D721Med (cell line): ENCODE results near the gene ADD2.

Source experiments
- DNase-seq: peaks from one replicate; pipeline ENCODE4 v3.0.0; 2011; ENCODE audit warnings: low spot score; ENCODE audit not compliant: insufficient read length
- FAIRE-seq: peaks from 2 replicates; lab custom pipeline; 2011; peaks lifted over from hg19 to GRCh38; lab: Jason Lieb, UNC
- TF ChIP-seq, protein P1 (sequence below): IDR thresholded peaks from 2 replicates; pipeline ENCODE4 v1.5.1; 2012; ENCODE audit warnings: mild to moderate bottlenecking, control low read depth; ENCODE audit not compliant: insufficient read depth; ENCODE audit errors: missing control alignments

Gene ADD2

DNA sequence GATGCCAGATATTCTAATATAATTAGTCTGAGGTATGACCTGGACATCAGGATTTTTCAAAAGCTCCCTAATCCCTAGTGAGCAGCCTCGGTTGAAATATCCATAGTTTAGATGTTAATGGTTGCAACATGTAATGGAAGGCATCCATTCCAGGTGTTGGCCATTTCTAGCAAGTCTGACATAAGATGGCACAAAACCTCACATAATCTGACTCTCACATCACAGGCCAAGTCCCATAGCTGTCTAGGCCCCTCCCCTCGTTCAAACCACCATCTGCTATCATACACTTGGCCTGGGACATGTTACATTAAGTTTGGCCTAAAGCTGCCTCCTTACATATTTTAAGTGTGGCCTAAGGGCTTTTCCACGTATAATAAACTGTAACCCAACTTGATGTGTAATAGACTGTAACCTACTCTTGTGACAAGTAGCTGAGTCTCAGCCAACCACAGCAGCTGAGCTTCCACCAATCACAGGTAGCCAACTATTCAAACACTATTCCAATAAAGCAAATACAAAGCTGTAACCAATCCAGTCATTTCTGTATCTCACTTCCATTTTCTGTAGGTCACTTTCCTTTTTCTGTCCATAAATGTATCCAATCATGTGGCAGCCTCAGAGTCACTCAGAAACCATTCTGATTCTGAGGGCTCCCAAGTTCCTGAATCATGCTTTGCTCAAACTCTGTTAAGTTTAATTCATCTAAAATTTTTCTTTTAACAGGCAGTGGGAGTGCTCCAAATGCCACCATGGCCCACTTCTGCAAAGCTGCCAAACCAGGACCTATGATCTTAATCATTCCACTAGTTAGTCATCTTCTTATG lies 59.4 kb downstream of the ADD2 start:
- DNase-seq (no peak), FAIRE-seq (no peak)
- TF ChIP-seq, protein P1, sequence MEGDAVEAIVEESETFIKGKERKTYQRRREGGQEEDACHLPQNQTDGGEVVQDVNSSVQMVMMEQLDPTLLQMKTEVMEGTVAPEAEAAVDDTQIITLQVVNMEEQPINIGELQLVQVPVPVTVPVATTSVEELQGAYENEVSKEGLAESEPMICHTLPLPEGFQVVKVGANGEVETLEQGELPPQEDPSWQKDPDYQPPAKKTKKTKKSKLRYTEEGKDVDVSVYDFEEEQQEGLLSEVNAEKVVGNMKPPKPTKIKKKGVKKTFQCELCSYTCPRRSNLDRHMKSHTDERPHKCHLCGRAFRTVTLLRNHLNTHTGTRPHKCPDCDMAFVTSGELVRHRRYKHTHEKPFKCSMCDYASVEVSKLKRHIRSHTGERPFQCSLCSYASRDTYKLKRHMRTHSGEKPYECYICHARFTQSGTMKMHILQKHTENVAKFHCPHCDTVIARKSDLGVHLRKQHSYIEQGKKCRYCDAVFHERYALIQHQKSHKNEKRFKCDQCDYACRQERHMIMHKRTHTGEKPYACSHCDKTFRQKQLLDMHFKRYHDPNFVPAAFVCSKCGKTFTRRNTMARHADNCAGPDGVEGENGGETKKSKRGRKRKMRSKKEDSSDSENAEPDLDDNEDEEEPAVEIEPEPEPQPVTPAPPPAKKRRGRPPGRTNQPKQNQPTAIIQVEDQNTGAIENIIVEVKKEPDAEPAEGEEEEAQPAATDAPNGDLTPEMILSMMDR, result no peak

DNA sequence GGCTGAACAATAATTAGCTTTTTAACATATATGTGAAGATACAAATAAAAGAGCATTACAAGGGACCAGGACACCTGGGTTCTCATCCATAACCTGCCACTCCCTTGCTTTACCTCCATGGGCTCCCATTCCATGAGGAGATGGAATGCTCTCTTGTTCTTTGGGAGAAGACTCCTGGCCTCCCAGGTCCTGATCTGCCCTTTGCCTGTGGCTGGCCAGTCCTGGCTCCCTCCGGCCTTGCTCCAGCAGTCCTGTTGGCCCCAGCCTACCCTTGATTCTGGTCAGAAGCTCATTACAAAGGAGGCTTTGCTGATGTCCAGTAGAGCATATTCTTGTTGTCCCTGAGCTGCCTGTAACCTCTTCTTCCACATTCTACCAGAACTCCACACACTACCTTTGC lies 60.3 kb downstream of the ADD2 start:
- TF ChIP-seq, protein P1, result no peak
- DNase-seq, result no peak
- FAIRE-seq, result no peak

DNA sequence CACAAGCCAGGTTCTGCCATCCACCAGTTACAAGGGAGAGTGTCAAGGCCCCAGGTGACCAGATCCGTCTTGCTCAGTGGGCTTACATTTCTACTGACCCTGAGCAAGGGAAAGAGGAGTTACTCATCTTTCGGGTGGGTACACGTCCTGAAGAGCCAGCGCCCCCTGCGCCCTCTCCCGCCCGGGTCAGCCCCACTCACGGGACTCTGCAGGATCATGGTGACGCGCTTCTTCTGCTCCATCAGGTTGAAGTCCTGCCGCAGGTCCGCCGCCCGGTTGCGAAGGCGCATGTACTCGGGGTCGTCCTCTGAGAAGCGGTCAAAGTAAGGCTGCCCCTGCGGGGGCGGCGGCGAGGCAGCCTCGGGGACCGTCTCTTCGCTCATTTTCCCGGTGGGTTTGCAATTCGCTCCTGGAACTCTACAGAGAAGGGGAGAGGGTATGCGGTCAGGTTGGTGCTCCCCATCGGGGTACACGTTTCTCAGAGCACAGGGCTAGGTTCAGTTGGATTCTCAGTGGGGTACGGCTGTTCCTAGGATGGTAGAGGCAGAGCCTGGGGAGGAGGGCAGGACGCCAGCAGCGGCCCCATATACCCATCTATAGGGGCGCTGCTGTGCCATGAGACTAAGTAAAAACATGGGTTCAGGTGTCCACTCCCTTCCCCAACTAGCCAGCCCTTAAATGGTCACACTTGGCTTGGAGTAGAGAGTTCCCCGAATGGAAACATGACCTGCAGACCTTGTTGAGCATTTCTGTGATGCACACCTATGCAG lies 61.8 kb downstream of the ADD2 start:
- DNase-seq (no peak), FAIRE-seq (no peak)
- TF ChIP-seq, protein P1, result no peak

DNA sequence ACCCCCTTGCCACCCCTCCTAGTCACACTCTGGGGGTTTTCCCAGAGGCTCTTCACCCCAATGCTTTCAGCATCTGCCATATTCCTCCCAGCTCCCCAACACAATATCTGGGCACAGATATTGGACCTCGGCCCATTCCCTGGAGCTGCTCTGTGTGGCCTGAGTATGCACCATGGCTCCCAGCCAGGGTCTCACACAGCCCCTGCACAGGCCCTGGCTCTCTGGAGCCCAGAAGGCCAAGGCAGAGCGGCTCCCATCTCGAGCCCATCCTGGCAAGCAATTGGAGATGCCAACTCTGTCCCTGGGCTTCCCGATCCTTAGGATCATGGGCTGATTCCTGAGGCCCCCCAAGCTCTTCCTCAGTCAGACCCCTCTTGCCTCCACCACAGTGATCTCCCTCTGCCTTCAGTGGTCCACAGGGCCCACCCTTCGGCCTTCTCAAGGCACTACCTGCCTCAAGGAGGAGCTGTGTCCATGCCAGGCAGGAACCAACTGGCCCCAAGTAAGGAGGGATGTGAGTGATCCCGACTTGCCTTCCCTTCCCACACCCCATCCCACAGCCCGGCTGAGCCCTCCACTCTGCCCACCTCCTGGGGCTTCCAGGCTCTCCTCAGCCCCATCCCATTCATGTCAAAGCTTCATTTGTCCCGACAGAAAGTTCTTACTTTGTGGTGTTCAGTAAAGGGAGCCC lies 62.7 kb downstream of the ADD2 start:
- FAIRE-seq, result no peak
- TF ChIP-seq, protein P1, result no peak
- no peak for DNase-seq

DNA sequence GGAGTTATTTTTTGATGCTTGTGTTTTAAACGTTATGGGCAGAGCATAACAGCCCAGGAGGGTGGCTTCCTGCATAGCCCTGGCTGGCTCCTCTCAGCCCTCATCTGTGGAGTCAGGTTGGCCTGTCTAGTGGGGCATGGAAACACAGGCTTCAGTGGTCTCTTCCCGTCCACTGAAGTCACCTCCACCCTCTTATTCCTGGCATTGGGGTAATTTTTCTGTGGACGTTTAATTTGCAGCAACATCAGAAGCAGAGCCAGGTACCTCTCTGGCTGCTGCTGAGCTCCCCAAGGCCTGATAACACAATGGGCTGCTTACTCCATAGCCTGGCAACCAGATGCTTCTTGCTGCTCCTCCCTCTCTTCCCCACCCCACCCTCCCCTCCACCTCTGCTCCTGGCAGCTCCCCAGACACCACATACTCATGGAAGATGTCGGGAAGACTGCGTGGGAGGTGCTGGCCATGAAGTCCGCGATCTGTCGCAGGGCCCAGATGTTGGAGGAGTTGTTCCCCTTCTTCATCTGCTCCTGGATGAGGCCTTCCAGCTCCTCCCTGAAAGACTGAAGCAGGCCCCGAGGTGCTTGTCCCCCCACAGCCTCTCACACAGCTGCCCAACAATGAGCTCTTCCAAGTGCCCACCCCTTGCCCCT lies 64.0 kb downstream of the ADD2 start:
- TF ChIP-seq, protein P1, result no peak
- no peak for DNase-seq
- no peak for FAIRE-seq

DNA sequence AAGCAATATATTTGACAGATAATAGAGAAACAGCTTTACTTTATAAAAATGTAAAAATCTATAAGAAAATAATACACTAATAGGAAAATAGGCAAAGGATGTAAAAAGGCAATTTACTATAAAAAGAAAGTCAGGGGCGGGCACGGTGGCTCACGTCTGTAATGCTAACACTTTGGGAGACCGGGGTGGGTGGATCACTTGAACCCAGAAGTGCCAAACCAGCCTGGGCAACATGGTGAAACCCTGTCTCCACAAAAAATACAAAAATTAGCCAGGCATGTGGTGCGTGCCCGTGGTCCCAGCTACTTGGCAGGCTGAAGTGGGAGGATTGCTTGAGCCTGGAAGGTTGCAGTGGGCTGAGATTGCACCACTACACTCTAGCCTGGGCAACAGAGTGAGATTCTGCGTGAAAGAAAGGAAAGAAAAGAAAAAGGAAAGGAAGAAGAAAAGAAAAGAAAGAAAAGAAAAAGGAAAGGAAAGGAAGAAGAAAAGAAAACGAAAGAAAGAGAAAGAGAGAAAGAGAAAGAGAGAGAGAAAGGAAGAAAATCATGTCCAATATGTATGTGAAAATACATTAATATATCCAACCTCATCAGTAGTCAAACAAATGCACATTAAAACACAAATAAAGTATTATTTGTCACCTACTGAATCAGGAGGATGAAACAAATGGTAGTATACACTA lies 65.1 kb downstream of the ADD2 start:
- no peak for FAIRE-seq
- TF ChIP-seq, protein P1, result no peak
- no peak for DNase-seq
